ENCODE data around the gene FIZ1. TPM values are rescaled to one million over a fixed set of nuclear protein-coding genes. Genes with fewer than 3 reads are reported as not detected.

Gene FIZ1
- total and polyA plus RNA-seq, 2 donors from 2014 or later, result 11.9 to 17.9 TPM

DNA sequence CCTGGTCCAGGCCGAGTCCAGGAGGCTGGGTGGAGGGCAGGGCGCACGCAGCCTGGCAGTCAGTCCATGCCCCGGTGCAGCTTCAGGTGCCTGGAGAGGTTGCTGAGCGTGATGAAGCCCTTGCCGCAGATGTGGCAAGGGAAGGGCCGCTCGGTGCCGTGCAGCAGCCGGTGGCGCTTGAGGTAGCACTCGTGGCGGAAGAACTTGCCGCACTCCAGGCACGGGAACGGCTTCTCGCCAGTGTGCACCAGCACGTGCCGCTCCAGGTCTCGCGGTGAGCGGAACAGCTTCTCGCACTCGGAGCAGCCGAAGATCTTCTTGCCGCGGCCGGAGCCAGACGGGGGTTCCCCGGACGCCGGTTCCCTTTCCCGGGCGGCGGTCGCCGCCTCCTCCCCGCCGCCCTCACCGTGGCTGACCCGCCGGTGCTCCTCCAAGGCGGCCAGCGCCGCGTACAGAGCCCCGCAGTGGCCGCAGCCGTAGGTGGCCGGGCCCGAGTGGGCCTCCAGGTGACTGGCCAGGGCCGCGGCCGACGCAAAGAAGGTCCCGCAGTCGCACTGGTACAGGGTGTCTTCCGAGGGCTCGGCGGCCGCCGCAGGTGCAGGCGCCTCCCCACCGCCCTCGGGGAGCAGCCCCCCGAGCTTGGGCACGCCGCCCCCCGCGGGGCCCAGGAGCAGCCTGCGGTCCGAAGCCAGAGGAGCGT is 6.8 kb downstream of the FIZ1 start:
- no peak for FAIRE-seq
- no peak for DNase-seq

DNA sequence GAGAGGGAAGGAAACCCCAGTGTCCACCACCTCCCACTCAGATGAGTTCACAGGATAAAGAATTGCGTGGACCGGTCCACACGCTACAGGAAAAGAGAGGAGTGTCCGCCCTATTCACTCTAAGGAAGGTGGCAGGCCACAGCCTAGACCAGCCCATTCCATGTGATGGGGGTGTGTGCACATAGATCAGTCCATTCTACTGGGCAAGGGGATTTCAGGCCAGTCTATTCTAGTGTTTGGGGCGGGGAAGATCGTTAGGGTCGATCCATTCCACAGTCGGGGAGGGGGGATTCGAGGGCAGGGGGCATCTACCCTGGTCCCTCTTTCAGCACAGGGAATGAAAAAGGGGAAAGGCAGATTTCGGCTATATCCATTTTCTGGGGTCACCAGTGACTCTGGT is 7.8 kb downstream of the FIZ1 start:
- no peak overlapping the region for H3K9ac ChIP-seq (ENCODE audit: low read length in 3 of 3)
- peaks cover 0 to 5% (median 5%) of the 10 kb centered on the region in 3 donors for H3K4me1 ChIP-seq (ENCODE audit: control insufficient read depth in 2 of 3, insufficient read depth in 2 of 3, low read depth in 1 of 3, low read length in 3 of 3)
- H3K27ac ChIP-seq (ENCODE audit: low read depth in 2 of 2, low read length in 2 of 2), result no peak overlapping the region
- DNase-seq (no peak), FAIRE-seq (no peak)
- intact Hi-C loops (cut with DNase I), result no loop called here
- no peaks in the 10 kb centered on the region for H3K27me3 ChIP-seq (ENCODE audit: control insufficient read depth, insufficient read depth, low read length)
- TF ChIP-seq, protein P1, sequence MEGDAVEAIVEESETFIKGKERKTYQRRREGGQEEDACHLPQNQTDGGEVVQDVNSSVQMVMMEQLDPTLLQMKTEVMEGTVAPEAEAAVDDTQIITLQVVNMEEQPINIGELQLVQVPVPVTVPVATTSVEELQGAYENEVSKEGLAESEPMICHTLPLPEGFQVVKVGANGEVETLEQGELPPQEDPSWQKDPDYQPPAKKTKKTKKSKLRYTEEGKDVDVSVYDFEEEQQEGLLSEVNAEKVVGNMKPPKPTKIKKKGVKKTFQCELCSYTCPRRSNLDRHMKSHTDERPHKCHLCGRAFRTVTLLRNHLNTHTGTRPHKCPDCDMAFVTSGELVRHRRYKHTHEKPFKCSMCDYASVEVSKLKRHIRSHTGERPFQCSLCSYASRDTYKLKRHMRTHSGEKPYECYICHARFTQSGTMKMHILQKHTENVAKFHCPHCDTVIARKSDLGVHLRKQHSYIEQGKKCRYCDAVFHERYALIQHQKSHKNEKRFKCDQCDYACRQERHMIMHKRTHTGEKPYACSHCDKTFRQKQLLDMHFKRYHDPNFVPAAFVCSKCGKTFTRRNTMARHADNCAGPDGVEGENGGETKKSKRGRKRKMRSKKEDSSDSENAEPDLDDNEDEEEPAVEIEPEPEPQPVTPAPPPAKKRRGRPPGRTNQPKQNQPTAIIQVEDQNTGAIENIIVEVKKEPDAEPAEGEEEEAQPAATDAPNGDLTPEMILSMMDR (IDR thresholded peaks at IDR 0.05; ENCODE audit: borderline replicate concordance, extremely low read depth, insufficient read depth), result no peak
- H3K36me3 ChIP-seq (ENCODE audit: control insufficient read depth in 2 of 3, insufficient read depth in 3 of 3, low read length in 3 of 3), result peaks cover 0 to 10% (median 3%) of the 10 kb centered on the region in 3 donors
- H3K9me3 ChIP-seq (ENCODE audit: control insufficient read depth in 2 of 3, insufficient read depth in 1 of 3, low read length in 3 of 3), result no peaks in the 10 kb centered on the region
- no peak overlapping the region for H3K4me3 ChIP-seq (ENCODE audit: low read length in 3 of 3)

More for the DNA sequence above, 6.8 kb downstream of the FIZ1 start:
- Histone ChIP-seq H3K9ac (ENCODE audit: low read length in 3 of 3) (no peak overlapping the region), H3K27ac (ENCODE audit: low read depth in 2 of 2, low read length in 2 of 2) (no peak overlapping the region), H3K36me3 (ENCODE audit: control insufficient read depth in 2 of 3, insufficient read depth in 3 of 3, low read length in 3 of 3) (peaks cover 0 to 10% (median 3%) of the 10 kb centered on the region in 3 donors), H3K4me3 (ENCODE audit: low read length in 3 of 3) (no peak overlapping the region), H3K9me3 (ENCODE audit: control insufficient read depth in 2 of 3, insufficient read depth in 1 of 3, low read length in 3 of 3) (no peaks in the 10 kb centered on the region), H3K27me3 (ENCODE audit: control insufficient read depth, insufficient read depth, low read length) (no peaks in the 10 kb centered on the region), H3K4me1 (ENCODE audit: control insufficient read depth in 2 of 3, insufficient read depth in 2 of 3, low read depth in 1 of 3, low read length in 3 of 3) (no peaks in the 10 kb centered on the region)
- intact Hi-C loops (cut with DNase I), result no loop called here
- TF ChIP-seq, protein P1 (IDR thresholded peaks at IDR 0.05; ENCODE audit: borderline replicate concordance, extremely low read depth, insufficient read depth), result no peak

DNA sequence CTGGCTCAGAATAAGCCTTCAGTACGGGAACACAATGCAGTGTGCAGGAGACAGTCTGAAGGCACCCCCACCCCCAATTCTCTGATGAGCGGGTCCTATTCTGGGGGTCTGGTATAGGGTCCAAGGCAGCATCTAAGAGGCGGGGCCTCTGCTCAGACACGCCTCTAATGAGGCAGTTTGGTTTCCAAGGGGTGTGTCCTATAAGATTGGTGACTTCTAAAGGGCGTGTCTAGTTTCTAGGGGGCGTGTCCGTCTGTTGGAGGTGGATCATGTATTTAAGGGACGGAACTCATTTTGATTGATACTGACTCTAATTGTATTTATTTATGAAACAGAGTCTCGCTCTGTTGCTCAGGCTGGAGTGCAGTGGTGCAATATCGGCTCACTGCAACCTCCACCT is 8.7 kb downstream of the FIZ1 start:
- DNase-seq (peak in 1 of 5 donors; percentile 56), FAIRE-seq (no peak)
- Histone ChIP-seq H3K27me3 (ENCODE audit: control insufficient read depth, insufficient read depth, low read length) (no peaks in the 10 kb centered on the region), H3K27ac (ENCODE audit: low read depth in 2 of 2, low read length in 2 of 2) (no peak overlapping the region), H3K4me3 (ENCODE audit: low read length in 3 of 3) (no peak overlapping the region), H3K4me1 (ENCODE audit: control insufficient read depth in 2 of 3, insufficient read depth in 2 of 3, low read depth in 1 of 3, low read length in 3 of 3) (peaks cover 0 to 10% (median 6%) of the 10 kb centered on the region in 3 donors), H3K9ac (ENCODE audit: low read length in 3 of 3) (no peak overlapping the region), H3K36me3 (ENCODE audit: control insufficient read depth in 2 of 3, insufficient read depth in 3 of 3, low read length in 3 of 3) (peaks cover 0 to 10% (median 0%) of the 10 kb centered on the region in 3 donors), H3K9me3 (ENCODE audit: control insufficient read depth in 2 of 3, insufficient read depth in 1 of 3, low read length in 3 of 3) (no peaks in the 10 kb centered on the region)
- TF ChIP-seq, protein P1 (IDR thresholded peaks at IDR 0.05; ENCODE audit: borderline replicate concordance, extremely low read depth, insufficient read depth), result no peak
- intact Hi-C loops (cut with DNase I), result no loop called here
